HepG2 (cell line): ENCODE measurements around the gene PDCD2. TPM values are rescaled to one million over a fixed set of nuclear protein-coding genes. Genes with fewer than 3 reads are reported as not detected.

Experiments
- EEA1 ChIP-seq: sonication (generic); formaldehyde crosslinking; IDR thresholded peaks from 2 replicates; pipeline ENCODE4 v1.5.1; 2020; ENCODE audit warnings: mild to moderate bottlenecking, missing genetic modification reagents, borderline replicate concordance
- ELF1 ChIP-seq: sonication (generic); formaldehyde crosslinking; IDR thresholded peaks from 2 replicates; pipeline ENCODE4 v1.4.0; 2020; ENCODE audit warnings: missing genetic modification reagents
- HNRNPLL ChIP-seq: fragments of 200-400 bp; formaldehyde crosslinking; IDR thresholded peaks from 2 replicates; pipeline ENCODE4 v1.6.1; 2017; ENCODE audit warnings: mild to moderate bottlenecking, low read depth, low read length; ENCODE audit not compliant: poor library complexity, severe bottlenecking
- ISX ChIP-seq: sonication (generic); formaldehyde crosslinking; conservative IDR thresholded peaks from 2 replicates; pipeline ENCODE4 v1.5.0; 2020; ENCODE audit warnings: missing genetic modification reagents
- KMT2A ChIP-seq: sonication (generic); formaldehyde crosslinking; IDR thresholded peaks from 2 replicates; pipeline ENCODE4 v1.4.0; 2020; ENCODE audit warnings: missing genetic modification reagents
- MBD4 ChIP-seq: IDR thresholded peaks from 2 replicates; pipeline ENCODE4 v1.6.1; 2012; ENCODE audit warnings: low read length, inconsistent platforms, borderline replicate concordance
- MXI1 ChIP-seq: IDR thresholded peaks from 3 replicates; pipeline ENCODE4 v1.6.1; 2012; ENCODE audit warnings: low read depth, low read length, inconsistent platforms, borderline replicate concordance
- NFE2 ChIP-seq: sonication (generic); formaldehyde crosslinking; IDR thresholded peaks from 2 replicates; pipeline ENCODE4 v1.4.0; 2020; ENCODE audit warnings: missing genetic modification reagents
- PHF8 ChIP-seq: sonication (generic); formaldehyde crosslinking; IDR thresholded peaks from 2 replicates; pipeline ENCODE4 v1.5.0; 2020; ENCODE audit warnings: missing genetic modification reagents
- POLR2AphosphoS5 ChIP-seq: IDR thresholded peaks from 2 replicates; pipeline ENCODE4 v1.6.1; 2012; ENCODE audit warnings: low read depth, low read length
- ZIK1 ChIP-seq: sonication (generic); formaldehyde crosslinking; IDR thresholded peaks from 2 replicates; pipeline ENCODE4 v1.5.0; 2020; ENCODE audit warnings: mild to moderate bottlenecking, low read depth, missing genetic modification reagents, borderline replicate concordance
- ZKSCAN8 ChIP-seq: IDR thresholded peaks from 2 replicates; pipeline ENCODE4 v1.6.1; 2016; ENCODE audit warnings: borderline replicate concordance, missing genetic modification reagents, missing compliant biosample characterization
- ZNF598 ChIP-seq: sonication (generic); formaldehyde crosslinking; IDR thresholded peaks from 2 replicates; pipeline ENCODE4 v1.5.1; 2020; ENCODE audit warnings: mild to moderate bottlenecking, missing genetic modification reagents, borderline replicate concordance
- ZNF639 ChIP-seq: conservative IDR thresholded peaks from 2 replicates; pipeline ENCODE4 v1.6.1; 2018; ENCODE audit warnings: missing genetic modification reagents
- ZSCAN31 ChIP-seq: sonication (generic); formaldehyde crosslinking; IDR thresholded peaks from 2 replicates; pipeline ENCODE4 v1.5.0; 2020; ENCODE audit warnings: low read depth, mild to moderate bottlenecking, missing genetic modification reagents
- polyA plus RNA-seq, 8 experiments: library from polyadenylated mRNA; depleted of rRNA in 3 of 8; stranded (reverse) in 7 of 8; unstranded in 1 of 8; fragments of >200 nt; fragmentation: Illumina TruSeq in 4 of 8; extraction: Trizol in 4 of 8; gene quantifications; 2 replicates each; pipeline versions ENCODE4 v1.2.1 to v1.2.3, GENCODE V29; 2011 to 2016; ENCODE audit warnings: low read depth in 4 of 8, missing spikeins in 1 of 8, mixed read lengths in 1 of 8; ENCODE audit not compliant: insufficient read depth in 1 of 8
- total RNA-seq, 5 experiments: library from RNA; depleted of rRNA; stranded (reverse); fragments of >200 nt; fragmentation: Illumina TruSeq; extraction: Trizol; gene quantifications; 2 replicates each; pipeline ENCODE4 v1.2.3, GENCODE V29; 2016; ENCODE audit warnings: low read depth in 1 of 5
- TF ChIP-seq, protein P1 (sequence below): sonication (generic); formaldehyde crosslinking; IDR thresholded peaks from 2 replicates; pipeline ENCODE4 v1.5.0; 2020; ENCODE audit warnings: missing genetic modification reagents, mild to moderate bottlenecking, borderline replicate concordance
- TF ChIP-seq, protein P2 (sequence below): sonication (generic); formaldehyde crosslinking; IDR thresholded peaks from 2 replicates; pipeline ENCODE4 v1.9.0; 2021; ENCODE audit warnings: missing genetic modification reagents, borderline replicate concordance
- TF ChIP-seq, protein P3 (sequence below), 2 experiments: sonication (generic) in 1 of 2; formaldehyde crosslinking in 1 of 2; IDR thresholded peaks; 2 replicates each; pipeline versions ENCODE4 v1.4.0 to v1.6.1; 2016 to 2020; ENCODE audit warnings: borderline replicate concordance in 1 of 2, low read depth in 1 of 2, mild to moderate bottlenecking in 1 of 2, missing genetic modification reagents in 1 of 2
- TF ChIP-seq, protein P4 (sequence below): sonication (generic); formaldehyde crosslinking; IDR thresholded peaks from 2 replicates; pipeline ENCODE4 v1.4.0; 2020; ENCODE audit warnings: mild to moderate bottlenecking, missing genetic modification reagents

PDCD2 gene
- total and polyA plus RNA-seq, 2 of the 13 experiments (the other 11 are each of a cell fraction or from before 2014, with no cell fraction given) = 83.6 to 133 TPM

DNA sequence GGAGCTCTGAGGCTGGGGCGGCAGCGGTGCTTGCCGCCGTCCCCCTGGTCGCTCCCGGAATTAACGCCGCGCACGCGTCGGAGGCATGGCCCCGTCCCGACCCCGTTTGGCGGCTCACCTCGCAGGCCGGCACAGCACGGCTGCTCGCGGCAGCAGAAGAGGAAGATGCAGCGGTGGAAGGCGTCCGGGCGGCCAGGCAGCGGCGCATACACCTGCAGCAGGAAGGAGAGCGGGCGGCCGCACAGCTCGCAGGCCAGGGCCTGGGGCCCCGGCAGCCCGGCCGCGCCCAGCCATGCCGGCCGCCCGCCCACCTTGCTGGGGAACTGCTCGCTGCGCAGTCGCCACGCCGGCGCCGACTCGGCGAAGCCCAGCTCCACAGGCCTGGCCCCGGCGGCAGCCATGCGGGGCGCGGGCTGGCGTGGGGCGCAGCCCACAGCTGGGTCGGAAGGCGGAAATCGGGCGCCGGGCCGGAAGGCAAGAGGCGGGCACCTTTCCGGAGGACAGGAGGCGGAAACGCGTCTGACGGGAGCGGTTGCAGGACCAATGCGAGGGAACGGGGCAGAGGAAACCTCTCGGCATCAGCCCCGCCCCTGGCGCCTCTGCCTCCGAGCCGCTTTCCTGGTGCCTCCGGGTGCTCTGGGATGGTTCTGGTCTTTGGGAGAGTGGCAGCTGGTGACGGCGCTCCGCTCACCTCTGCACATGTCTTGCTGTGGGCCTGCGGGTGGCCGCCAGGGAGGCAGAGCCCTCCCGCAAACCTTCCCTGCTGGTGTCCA is at the start of gene PDCD2 (continued):
- TF ChIP-seq ZKSCAN8 (CRISPR knock-in tag) (peak; percentile 51; the same call in 1 of the 2 replicates), ELF1 (CRISPR knock-in tag) (peak; percentile 93), ZNF598 (CRISPR knock-in tag) (peak; percentile 36; the same call in 1 of the 2 replicates), POLR2AphosphoS5 (peak; percentile 87), HNRNPLL (peak; percentile 71), MBD4 (no peak), ISX (0 out of 2 replicates have a peak, but pooled peaks have one; percentile 84), NFE2 (CRISPR knock-in tag) (no peak), ZNF639 (CRISPR knock-in tag) (no peak), ZSCAN31 (CRISPR knock-in tag) (peak; percentile 68; the same call in 1 of the 2 replicates), EEA1 (CRISPR knock-in tag) (peak; percentile 84), PHF8 (CRISPR knock-in tag) (peak; percentile 95), MXI1 (peak; percentile 93; the same call in 2 of the 3 replicates), ZIK1 (CRISPR knock-in tag) (peak; percentile 83; the same call in 1 of the 2 replicates), KMT2A (CRISPR knock-in tag) (peak; percentile 92)
- TF ChIP-seq, protein P1, sequence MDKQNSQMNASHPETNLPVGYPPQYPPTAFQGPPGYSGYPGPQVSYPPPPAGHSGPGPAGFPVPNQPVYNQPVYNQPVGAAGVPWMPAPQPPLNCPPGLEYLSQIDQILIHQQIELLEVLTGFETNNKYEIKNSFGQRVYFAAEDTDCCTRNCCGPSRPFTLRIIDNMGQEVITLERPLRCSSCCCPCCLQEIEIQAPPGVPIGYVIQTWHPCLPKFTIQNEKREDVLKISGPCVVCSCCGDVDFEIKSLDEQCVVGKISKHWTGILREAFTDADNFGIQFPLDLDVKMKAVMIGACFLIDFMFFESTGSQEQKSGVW (CRISPR knock-in tag) = no peak
- TF ChIP-seq, protein P2, sequence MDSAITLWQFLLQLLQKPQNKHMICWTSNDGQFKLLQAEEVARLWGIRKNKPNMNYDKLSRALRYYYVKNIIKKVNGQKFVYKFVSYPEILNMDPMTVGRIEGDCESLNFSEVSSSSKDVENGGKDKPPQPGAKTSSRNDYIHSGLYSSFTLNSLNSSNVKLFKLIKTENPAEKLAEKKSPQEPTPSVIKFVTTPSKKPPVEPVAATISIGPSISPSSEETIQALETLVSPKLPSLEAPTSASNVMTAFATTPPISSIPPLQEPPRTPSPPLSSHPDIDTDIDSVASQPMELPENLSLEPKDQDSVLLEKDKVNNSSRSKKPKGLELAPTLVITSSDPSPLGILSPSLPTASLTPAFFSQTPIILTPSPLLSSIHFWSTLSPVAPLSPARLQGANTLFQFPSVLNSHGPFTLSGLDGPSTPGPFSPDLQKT (CRISPR knock-in tag) = peak; percentile 70; the same call in 1 of the 2 replicates
- TF ChIP-seq, protein P3, sequence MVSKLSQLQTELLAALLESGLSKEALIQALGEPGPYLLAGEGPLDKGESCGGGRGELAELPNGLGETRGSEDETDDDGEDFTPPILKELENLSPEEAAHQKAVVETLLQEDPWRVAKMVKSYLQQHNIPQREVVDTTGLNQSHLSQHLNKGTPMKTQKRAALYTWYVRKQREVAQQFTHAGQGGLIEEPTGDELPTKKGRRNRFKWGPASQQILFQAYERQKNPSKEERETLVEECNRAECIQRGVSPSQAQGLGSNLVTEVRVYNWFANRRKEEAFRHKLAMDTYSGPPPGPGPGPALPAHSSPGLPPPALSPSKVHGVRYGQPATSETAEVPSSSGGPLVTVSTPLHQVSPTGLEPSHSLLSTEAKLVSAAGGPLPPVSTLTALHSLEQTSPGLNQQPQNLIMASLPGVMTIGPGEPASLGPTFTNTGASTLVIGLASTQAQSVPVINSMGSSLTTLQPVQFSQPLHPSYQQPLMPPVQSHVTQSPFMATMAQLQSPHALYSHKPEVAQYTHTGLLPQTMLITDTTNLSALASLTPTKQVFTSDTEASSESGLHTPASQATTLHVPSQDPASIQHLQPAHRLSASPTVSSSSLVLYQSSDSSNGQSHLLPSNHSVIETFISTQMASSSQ (IDR thresholded peaks at IDR 0.05; ENCODE audit: low read depth) = no peak
- TF ChIP-seq, protein P3 (CRISPR knock-in tag; IDR thresholded peaks at IDR 0.05; ENCODE audit: borderline replicate concordance) = 0 out of 2 replicates have a peak, but pooled peaks have one; percentile 14
- TF ChIP-seq, protein P4, sequence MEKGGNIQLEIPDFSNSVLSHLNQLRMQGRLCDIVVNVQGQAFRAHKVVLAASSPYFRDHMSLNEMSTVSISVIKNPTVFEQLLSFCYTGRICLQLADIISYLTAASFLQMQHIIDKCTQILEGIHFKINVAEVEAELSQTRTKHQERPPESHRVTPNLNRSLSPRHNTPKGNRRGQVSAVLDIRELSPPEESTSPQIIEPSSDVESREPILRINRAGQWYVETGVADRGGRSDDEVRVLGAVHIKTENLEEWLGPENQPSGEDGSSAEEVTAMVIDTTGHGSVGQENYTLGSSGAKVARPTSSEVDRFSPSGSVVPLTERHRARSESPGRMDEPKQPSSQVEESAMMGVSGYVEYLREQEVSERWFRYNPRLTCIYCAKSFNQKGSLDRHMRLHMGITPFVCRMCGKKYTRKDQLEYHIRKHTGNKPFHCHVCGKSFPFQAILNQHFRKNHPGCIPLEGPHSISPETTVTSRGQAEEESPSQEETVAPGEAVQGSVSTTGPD (CRISPR knock-in tag) = no peak
